PC-9 (cell line): ENCODE results near the gene HBQ1. TPM values are rescaled to one million over a fixed set of nuclear protein-coding genes. Genes with fewer than 3 reads are reported as not detected.

Experiments
- Bru-seq: library from RNA; stranded (reverse); fragments of 400-500 nt; gene quantifications from one replicate; lab custom pipeline; 2021; lab: Mats Ljungman, UMichigan
- BruChase-seq, 2 experiments: library from RNA; stranded (reverse); fragments of 400-500 nt; gene quantifications; one replicate each; lab custom pipeline; 2021; lab: Mats Ljungman, UMichigan
- BruUV-seq: library from RNA; stranded (reverse); fragments of 400-500 nt; replicated peaks from 2 replicates; lab custom pipeline; 2021; lab: Mats Ljungman, UMichigan
- CTCF ChIA-PET: fragments of 300-600 bp; sonication (Branson Sonifier 250); formaldehyde crosslinking; loops from one replicate; lab custom pipeline; 2022; ENCODE audit warnings: antibody characterized with exemption; lab: Charles Lee
- POLR2A ChIA-PET: fragments of 300-600 bp; sonication (Branson Sonifier 250); formaldehyde crosslinking; loops from one replicate; lab custom pipeline; 2022; ENCODE audit warnings: antibody characterized with exemption; ENCODE audit not compliant: unreplicated experiment; lab: Charles Lee
- DNase-seq, 2 experiments: peaks; one replicate each; pipeline versions ENCODE4 v3.0.0 to v3.0.0-alpha.2; 2015 to 2022; ENCODE audit warnings: mixed read lengths in 1 of 2
- H2AFZ ChIP-seq: fragments of 200-600 bp; sonication (generic); 2 replicates; pipeline ENCODE4 v1.8.1; 2017; ENCODE audit warnings: antibody characterized with exemption
- H3F3A ChIP-seq: fragments of 200-600 bp; sonication (generic); 2 replicates; pipeline ENCODE4 v1.8.1; 2017; ENCODE audit warnings: antibody characterized with exemption, mild to moderate bottlenecking, low read depth; ENCODE audit not compliant: insufficient read depth
- H3K27ac ChIP-seq: fragments of 200-600 bp; sonication (generic); 2 replicates; pipeline ENCODE4 v1.6.1; 2016; ENCODE audit warnings: mixed run types
- H3K27me3 ChIP-seq: fragments of 200-600 bp; sonication (generic); 2 replicates; pipeline ENCODE4 v1.6.1; 2016; ENCODE audit warnings: low read depth, mixed run types; ENCODE audit not compliant: insufficient read depth
- H3K36me3 ChIP-seq: fragments of 200-600 bp; sonication (generic); 2 replicates; pipeline ENCODE4 v1.6.1; 2016; ENCODE audit warnings: low read depth, mixed run types
- H3K4me1 ChIP-seq: fragments of 200-600 bp; sonication (generic); replicated peaks from 2 replicates; pipeline ENCODE4 v1.6.1; 2016; ENCODE audit warnings: mixed run types; ENCODE audit not compliant: insufficient read depth
- H3K4me2 ChIP-seq: fragments of 200-600 bp; sonication (generic); 2 replicates; pipeline ENCODE4 v1.6.1; 2017; ENCODE audit warnings: mixed run types
- H3K4me3 ChIP-seq: fragments of 200-600 bp; sonication (generic); 2 replicates; pipeline ENCODE4 v1.6.1; 2016; ENCODE audit warnings: mixed run types
- H3K79me2 ChIP-seq: fragments of 200-600 bp; sonication (generic); 2 replicates; pipeline ENCODE4 v1.6.1; 2017; ENCODE audit warnings: low read depth, mixed run types
- H3K9me2 ChIP-seq: fragments of 200-600 bp; sonication (generic); 2 replicates; pipeline ENCODE4 v1.8.1; 2017; ENCODE audit warnings: mild to moderate bottlenecking; ENCODE audit not compliant: insufficient read depth
- H3K9me3 ChIP-seq: fragments of 200-600 bp; sonication (generic); 2 replicates; pipeline ENCODE4 v1.8.1; 2016; ENCODE audit warnings: low read depth; ENCODE audit not compliant: insufficient read depth
- H4K20me1 ChIP-seq: fragments of 200-600 bp; sonication (generic); 2 replicates; pipeline ENCODE4 v1.8.1; 2017; ENCODE audit not compliant: insufficient read depth
- EZH2 ChIP-seq: fragments of 200-600 bp; sonication (generic); IDR thresholded peaks from 2 replicates; pipeline ENCODE4 v1.8.0; 2017; ENCODE audit warnings: antibody characterized with exemption, low read depth
- intact Hi-C: fragments of 100-400 bp; cut with micrococcal nuclease; formaldehyde crosslinking; loops from one replicate; pipeline ENCODE4 v1.10.0; 2022; ENCODE audit not compliant: unreplicated experiment
- long read RNA-seq: library from polyadenylated mRNA; stranded (forward); transcript quantifications from one replicate; pipeline ENCODE4 v2.0.0, GENCODE V29; 2022
- total RNA-seq: library from RNA; stranded (reverse); gene quantifications from 2 replicates; pipeline ENCODE4 v1.2.3, GENCODE V29; 2021
- TF ChIP-seq, protein P1 (sequence below): fragments of 200-600 bp; sonication (generic); conservative IDR thresholded peaks from 2 replicates; pipeline ENCODE4 v1.6.1; 2017; ENCODE audit warnings: mixed run types, antibody characterized with exemption, mild to moderate bottlenecking, moderate library complexity

HBQ1 gene
- not detected in 2 replicates for total RNA-seq
- not detected for Bru-seq, nascent RNA
- not detected for BruChase-seq, experiment 1, labeled RNA remaining after a 2-hour chase
- not detected for BruChase-seq, experiment 2, labeled RNA remaining after a 6-hour chase
- long read RNA-seq, result 0 reads

- no peak within 1 kb of the TSS for H2AFZ ChIP-seq
- no peak within 1 kb of the TSS for H3K27ac ChIP-seq
- H3F3A ChIP-seq, result peaks cover 21% of the 10 kb centered on the region; the same call in 1 of the 2 replicates
- no peaks in the 10 kb centered on the region for H3K9me3 ChIP-seq
- DNase-seq, result no peak
- H3K4me1 ChIP-seq, result no peaks in the 10 kb centered on the region
- POLR2A ChIA-PET, result no interaction called here
- H3K27me3 ChIP-seq, result peaks cover 9% of the 10 kb centered on the region; the same call in 1 of the 2 replicates
- H3K36me3 ChIP-seq, result no peaks in the 10 kb centered on the region
- CTCF ChIA-PET, result no interaction called here
- H3K79me2 ChIP-seq, result no peaks in the 10 kb centered on the region
- no peaks in the 10 kb centered on the region for H3K9me2 ChIP-seq
- peak within 1 kb of the TSS; percentile 63 for H3K4me2 ChIP-seq
- no TSS peak for BruUV-seq
- intact Hi-C loops, result no loop called here
- no peak within 1 kb of the TSS for H3K4me3 ChIP-seq
- H4K20me1 ChIP-seq, result peaks cover 3% of the 10 kb centered on the region; the same call in 1 of the 2 replicates
- TF ChIP-seq, protein P1, sequence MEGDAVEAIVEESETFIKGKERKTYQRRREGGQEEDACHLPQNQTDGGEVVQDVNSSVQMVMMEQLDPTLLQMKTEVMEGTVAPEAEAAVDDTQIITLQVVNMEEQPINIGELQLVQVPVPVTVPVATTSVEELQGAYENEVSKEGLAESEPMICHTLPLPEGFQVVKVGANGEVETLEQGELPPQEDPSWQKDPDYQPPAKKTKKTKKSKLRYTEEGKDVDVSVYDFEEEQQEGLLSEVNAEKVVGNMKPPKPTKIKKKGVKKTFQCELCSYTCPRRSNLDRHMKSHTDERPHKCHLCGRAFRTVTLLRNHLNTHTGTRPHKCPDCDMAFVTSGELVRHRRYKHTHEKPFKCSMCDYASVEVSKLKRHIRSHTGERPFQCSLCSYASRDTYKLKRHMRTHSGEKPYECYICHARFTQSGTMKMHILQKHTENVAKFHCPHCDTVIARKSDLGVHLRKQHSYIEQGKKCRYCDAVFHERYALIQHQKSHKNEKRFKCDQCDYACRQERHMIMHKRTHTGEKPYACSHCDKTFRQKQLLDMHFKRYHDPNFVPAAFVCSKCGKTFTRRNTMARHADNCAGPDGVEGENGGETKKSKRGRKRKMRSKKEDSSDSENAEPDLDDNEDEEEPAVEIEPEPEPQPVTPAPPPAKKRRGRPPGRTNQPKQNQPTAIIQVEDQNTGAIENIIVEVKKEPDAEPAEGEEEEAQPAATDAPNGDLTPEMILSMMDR, result no peak
- no peak for TF ChIP-seq EZH2
Observed at GRCh38 chr16:180101-180675, at the start of gene HBQ1. Gene HBQ1 (plus strand): TSS chr16:180459. CDS start chr16:180487, 28 bp downstream.

- Histone ChIP-seq H3K27me3 (no peaks in the 10 kb centered on the region), H3K9me3 (no peaks in the 10 kb centered on the region), H3K27ac (no peak overlapping the region), H3K9me2 (no peaks in the 10 kb centered on the region), H3K79me2 (peaks cover 29% of the 10 kb centered on the region), H3F3A (peaks cover 5% of the 10 kb centered on the region; the same call in 1 of the 2 replicates), H3K4me2 (no peak overlapping the region), H2AFZ (no peak overlapping the region), H3K4me3 (no peak overlapping the region), H4K20me1 (peaks cover 12% of the 10 kb centered on the region), H3K36me3 (no peaks in the 10 kb centered on the region), H3K4me1 (no peaks in the 10 kb centered on the region)
- TF ChIP-seq, protein P1, result no peak
- no peak for TF ChIP-seq EZH2
- no TSS peak for BruUV-seq
- intact Hi-C loops, result no loop called here
- DNase-seq, result no peak
- ChIA-PET CTCF (no interaction called here), POLR2A (interaction anchor here (0.6 kb wide), 1 partner anchor 125 kb away, joined by 3 read pairs; no protein-coding TSS in a partner anchor)
Observed at GRCh38 chr16:130533-131173, 49.6 kb upstream of the HBQ1 start.

DNA sequence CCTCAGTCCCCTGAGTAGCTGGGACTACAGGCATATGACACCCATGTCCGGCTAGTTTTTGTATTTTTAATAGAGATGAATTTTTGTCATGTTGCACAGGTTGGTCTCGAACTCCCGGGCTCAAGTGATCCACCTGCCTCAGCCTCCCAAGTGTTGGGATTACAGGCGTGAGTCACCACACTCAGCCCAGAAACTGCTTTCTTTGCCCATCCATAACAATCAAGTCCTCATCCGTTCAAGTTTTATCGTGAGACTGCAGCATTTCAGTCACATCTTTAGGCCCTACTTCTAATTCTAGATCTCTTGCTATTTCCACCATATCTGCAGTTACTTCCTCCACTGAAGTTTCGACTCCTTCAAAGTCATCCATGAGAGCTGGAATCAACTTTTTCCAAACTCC lies 48.1 kb upstream of the HBQ1 start:
- Histone ChIP-seq H3F3A (peaks cover 5% of the 10 kb centered on the region; the same call in 1 of the 2 replicates), H3K36me3 (no peaks in the 10 kb centered on the region), H4K20me1 (peaks cover 9% of the 10 kb centered on the region), H3K9me2 (no peaks in the 10 kb centered on the region), H3K9me3 (no peaks in the 10 kb centered on the region), H3K4me3 (no peak overlapping the region), H3K4me1 (peaks cover 2% of the 10 kb centered on the region; the same call in 1 of the 2 replicates), H2AFZ (no peak overlapping the region), H3K27me3 (no peaks in the 10 kb centered on the region), H3K27ac (no peak overlapping the region), H3K4me2 (no peak overlapping the region), H3K79me2 (peaks cover 43% of the 10 kb centered on the region)
- no peak for DNase-seq
- intact Hi-C loops, result no loop called here
- ChIA-PET CTCF (no interaction called here), POLR2A (no interaction called here)
- TF ChIP-seq, protein P1, result no peak
- TF ChIP-seq EZH2, result no peak
- BruUV-seq, result no TSS peak
